IPS-NIHi7 (cell line): Measurements from ENCODE around the gene ZSWIM3.
"Not testable (repeated sequence)": the region's sequence is repeated elsewhere in the genome, so short reads cannot be mapped to it uniquely, and the experiment has no call there.

Source experiments
- DNase-seq: peaks from one replicate; pipeline ENCODE4 v3.0.0; 2012; ENCODE audit warnings: mixed read lengths; ENCODE audit errors: extremely low spot score

Gene ZSWIM3

DNA sequence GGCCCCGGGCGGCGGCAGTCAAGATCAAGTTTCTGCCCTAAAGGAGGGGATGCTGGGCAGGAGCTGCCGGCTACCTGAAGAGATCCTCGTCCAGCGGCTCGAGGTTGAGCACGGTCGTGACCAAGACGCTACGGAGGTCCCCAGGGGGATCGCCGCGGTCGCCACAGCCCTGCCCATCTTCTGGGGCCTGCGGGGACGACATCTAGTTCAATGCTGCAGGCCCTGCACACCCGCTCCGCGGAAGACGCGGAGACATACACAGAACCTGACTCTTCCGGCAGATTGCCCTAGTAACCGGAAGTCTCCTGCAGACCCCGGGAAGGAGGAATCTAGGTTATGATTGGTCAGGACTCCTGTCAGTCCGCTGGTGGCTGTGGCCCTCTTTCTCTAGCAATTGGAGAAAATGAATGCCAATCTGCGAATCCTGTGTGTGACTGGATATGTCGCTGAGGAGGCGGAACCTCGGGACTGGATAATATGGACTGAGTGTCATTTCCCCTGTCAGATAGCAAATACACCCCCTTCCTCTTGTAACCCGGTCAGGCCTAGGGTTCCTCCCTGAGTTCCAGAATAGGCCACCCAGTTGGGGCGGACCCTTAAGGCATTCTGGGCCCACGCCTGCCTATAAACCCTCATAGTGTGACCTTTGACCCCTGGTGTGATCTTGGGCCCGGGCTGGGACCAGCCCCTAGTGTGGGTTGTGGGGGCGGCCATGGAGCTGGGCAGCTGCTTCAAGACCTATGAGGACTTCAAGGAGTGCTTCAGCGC is at the start of gene ZSWIM3, which contains the start of gene ACOT8:
TSS of gene ZSWIM3 (plus strand) at position 501 of the 768 bp plus-strand sequence. CDS start at position 713, 212 bp downstream.
TSS of gene ACOT8 (minus strand) at position 279 of the 768 bp plus-strand sequence. CDS start at position 202, 77 bp downstream.
- DNase-seq: peak; percentile 99

- DNase-seq: no peak
These were observed 47.0 kb upstream of the ZSWIM3 start for GRCh38 chr20:45810191-45810970.

GRCh38 chr20:45812157-45813005 is 45.0 kb upstream of the ZSWIM3 start, which contains the start of gene UBE2C:
Gene UBE2C, plus strand, starts transcription at chr20:45812644. Its CDS starts 52 bp downstream, at chr20:45812696.
- DNase-seq: peak; percentile 100

DNA sequence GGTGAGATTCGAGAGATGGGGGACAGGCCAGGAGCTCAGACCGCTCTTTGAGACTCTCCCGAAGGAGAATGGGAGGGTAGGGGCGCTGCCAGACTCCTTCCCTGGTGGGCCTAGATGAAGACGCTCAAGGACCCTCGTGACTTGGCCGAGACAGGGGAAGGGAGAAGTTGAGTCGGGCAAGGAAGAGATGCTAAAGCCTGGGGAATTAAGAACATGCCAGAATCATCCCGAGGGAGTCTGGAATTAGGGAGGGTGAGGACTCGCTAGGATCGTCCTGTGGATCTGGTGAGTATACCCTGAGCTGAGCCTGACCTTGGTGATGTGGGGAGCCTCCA is 44.4 kb upstream of the ZSWIM3 start:
- DNase-seq: no peak

GRCh38 chr20:45813489-45813888 is 43.9 kb upstream of the ZSWIM3 start:
- no peak for DNase-seq

- no peak for DNase-seq
These were observed 43.1 kb upstream of the ZSWIM3 start for GRCh38 chr20:45814314-45814713.

GRCh38 chr20:45816951-45817350 is 40.5 kb upstream of the ZSWIM3 start:
- DNase-seq: no peak

GRCh38 chr20:45817376-45818194 is 39.8 kb upstream of the ZSWIM3 start:
- DNase-seq: no peak

DNA sequence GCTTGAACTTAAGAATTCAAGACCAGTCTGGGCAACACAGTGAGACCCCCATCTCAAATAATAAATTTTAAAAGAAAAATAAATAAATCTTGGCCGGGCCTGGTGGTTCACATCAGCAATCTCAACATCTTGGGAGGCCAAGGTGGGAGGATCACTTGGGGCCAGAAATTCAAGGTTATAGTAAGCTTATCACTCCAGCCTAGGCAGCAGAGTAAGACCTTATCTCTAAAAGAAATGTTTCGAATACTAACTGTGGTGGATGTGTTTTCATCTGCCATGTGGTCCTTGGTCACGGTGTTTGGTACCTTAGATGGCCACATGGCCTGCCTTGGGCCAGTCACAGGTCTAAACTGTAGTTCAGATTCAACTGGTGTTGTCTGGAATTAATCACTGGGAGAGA is 39.2 kb upstream of the ZSWIM3 start:
- no peak for DNase-seq

- DNase-seq: no peak
These were observed 37.9 kb upstream of the ZSWIM3 start for GRCh38 chr20:45819466-45819865.

GRCh38 chr20:45821947-45822346 is 35.5 kb upstream of the ZSWIM3 start:
- no peak for DNase-seq

- no peak for DNase-seq
These were observed 34.6 kb upstream of the ZSWIM3 start for GRCh38 chr20:45822857-45823256.

DNA sequence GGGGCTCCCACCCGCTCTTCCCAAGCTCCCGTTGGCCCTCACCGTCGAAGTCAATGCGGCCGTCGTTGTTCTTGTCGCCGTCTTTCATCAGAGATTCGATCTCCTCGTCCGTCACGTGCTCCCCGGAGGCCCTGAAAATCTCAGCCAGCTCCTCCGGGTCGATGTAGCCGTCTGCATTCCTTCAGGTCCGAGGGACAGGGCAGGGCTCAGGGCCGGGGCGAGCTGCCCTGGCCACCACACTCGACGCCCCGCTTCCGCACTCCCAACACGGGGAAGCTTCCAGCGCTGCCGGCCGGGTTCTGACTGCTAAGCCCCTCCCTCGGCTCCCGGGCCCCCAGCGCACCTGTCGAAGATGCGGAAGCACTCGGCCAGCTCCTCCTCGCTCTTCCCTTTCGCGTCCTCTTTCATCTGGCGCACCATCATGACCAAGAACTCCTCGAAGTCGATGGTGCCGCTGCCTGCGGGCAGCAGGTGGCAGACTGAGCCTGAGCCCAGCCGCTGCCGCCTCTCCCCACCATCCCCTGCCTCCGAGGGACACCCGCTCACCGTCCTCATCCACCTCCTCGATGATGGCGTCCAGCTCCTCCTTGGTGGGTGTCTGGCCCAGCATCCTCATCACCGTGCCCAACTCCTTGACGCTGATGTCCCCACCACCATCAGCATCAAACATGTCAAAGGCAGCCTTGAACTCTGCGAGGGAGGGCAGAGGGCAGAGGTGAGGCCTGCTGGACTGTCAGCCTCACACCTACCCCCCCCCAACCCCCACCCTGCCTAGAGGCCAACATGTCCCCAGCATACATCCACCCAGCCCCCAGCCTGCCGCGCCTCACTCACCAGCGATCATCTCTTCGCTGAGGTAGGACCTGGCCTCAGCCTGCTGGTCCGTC is 33.2 kb upstream of the ZSWIM3 start:
- DNase-seq: peak; percentile 75

- no peak for DNase-seq
These were observed 30.9 kb upstream of the ZSWIM3 start for GRCh38 chr20:45826381-45827019.

DNA sequence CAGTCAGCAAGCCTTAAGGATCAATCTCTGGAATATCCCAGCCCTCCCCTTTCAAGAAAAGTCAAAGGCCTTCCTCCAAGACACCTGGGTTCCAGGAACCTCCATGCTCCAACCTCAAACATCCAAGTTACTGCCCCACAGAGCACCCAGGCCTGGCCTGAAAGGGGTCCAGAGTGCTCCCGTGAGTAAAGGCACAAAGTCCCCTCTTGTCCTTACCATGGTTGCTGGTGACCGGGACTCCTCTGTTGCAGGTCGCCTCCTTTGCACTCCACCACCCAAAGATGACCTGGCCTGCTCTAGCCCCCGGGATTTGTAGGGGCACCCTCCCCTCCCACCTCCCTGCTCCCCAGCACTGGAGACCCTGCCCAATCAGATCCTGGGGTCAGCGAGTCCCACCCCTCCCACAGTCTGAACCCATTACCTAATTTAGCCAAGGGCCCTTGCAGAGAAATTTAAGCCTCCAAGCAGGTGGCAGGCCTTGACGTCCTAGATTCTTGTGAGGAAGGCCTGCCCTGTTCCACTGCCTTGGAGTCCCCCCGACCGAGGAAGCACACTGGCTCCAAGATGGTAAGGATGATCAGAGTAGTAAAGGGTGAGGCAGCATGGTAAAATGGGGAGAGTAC is 30.3 kb upstream of the ZSWIM3 start, which contains the start of gene TNNC2:
TSS of gene TNNC2 (minus strand) at position 283 of the 623 bp plus-strand sequence. CDS start at position 219, 64 bp downstream.
- no peak for DNase-seq

- no peak for DNase-seq
These were observed 29.7 kb upstream of the ZSWIM3 start for GRCh38 chr20:45827712-45828111.

- DNase-seq: no peak
These were observed 28.8 kb upstream of the ZSWIM3 start for GRCh38 chr20:45828589-45828988.

GRCh38 chr20:45829673-45830106 is 27.7 kb upstream of the ZSWIM3 start:
- DNase-seq: not testable (repeated sequence)

- DNase-seq: no peak
These were observed 24.8 kb upstream of the ZSWIM3 start for GRCh38 chr20:45832619-45833018.
